Bronchial epithelial cell (primary cell): ENCODE results near the gene FBN1. TPM values are rescaled to one million over a fixed set of nuclear protein-coding genes. Genes with fewer than 3 reads are reported as not detected.

Experiments
- DNase-seq: peaks from one replicate; pipeline ENCODE4 v3.0.0-alpha.2; 2010; ENCODE audit warnings: low read depth
- FAIRE-seq: peaks from 2 replicates; lab custom pipeline; 2011; peaks lifted over from hg19 to GRCh38; lab: Jason Lieb, UNC
- H3K27me3 ChIP-seq: 2 replicates; pipeline ENCODE4 v1.5.1; 2011; ENCODE audit warnings: low read length; ENCODE audit not compliant: control insufficient read depth, insufficient read depth
- H3K36me3 ChIP-seq: 2 replicates; pipeline ENCODE4 v1.5.1; 2011; ENCODE audit warnings: low read length; ENCODE audit not compliant: control insufficient read depth, insufficient read depth
- H3K4me3 ChIP-seq: 2 replicates; pipeline ENCODE4 v1.5.1; 2011; ENCODE audit warnings: mild to moderate bottlenecking, low read depth, low read length, control low read depth
- CTCF ChIP-seq: IDR thresholded peaks from 2 replicates; pipeline ENCODE4 v1.5.1; 2011; ENCODE audit warnings: mild to moderate bottlenecking, moderate library complexity, low read length, control low read depth, inconsistent platforms; ENCODE audit not compliant: insufficient read depth, severe bottlenecking
- total RNA-seq: library from RNA; depleted of rRNA; stranded (reverse); fragments of >200 nt; gene quantifications from 2 replicates; pipeline ENCODE4 v1.2.1, GENCODE V29; 2014

FBN1 gene
- total RNA-seq, 1 donor from 2014 or later: 6.3 TPM

GRCh38 chr15:48360841-48361240 lies 284.7 kb downstream of the FBN1 start:
- TF ChIP-seq CTCF: no peak
- DNase-seq: peak; percentile 42
- no peaks in the 10 kb centered on the region for H3K36me3 ChIP-seq
- no peak overlapping the region for H3K4me3 ChIP-seq
- no peaks in the 10 kb centered on the region for H3K27me3 ChIP-seq
- no peak for FAIRE-seq

Other genes starting within 250 kb of the FBN1 start
- gene CEP152, start 165.4 kb upstream of the FBN1 start, total RNA-seq: 4.5 and 10.1 TPM in 2 replicates
- 80.8 and 233 TPM in 2 replicates for gene EID1, start 232.4 kb upstream of the FBN1 start, total RNA-seq